Measurements from ENCODE around the gene PCDH12.

PCDH12 gene

DNA sequence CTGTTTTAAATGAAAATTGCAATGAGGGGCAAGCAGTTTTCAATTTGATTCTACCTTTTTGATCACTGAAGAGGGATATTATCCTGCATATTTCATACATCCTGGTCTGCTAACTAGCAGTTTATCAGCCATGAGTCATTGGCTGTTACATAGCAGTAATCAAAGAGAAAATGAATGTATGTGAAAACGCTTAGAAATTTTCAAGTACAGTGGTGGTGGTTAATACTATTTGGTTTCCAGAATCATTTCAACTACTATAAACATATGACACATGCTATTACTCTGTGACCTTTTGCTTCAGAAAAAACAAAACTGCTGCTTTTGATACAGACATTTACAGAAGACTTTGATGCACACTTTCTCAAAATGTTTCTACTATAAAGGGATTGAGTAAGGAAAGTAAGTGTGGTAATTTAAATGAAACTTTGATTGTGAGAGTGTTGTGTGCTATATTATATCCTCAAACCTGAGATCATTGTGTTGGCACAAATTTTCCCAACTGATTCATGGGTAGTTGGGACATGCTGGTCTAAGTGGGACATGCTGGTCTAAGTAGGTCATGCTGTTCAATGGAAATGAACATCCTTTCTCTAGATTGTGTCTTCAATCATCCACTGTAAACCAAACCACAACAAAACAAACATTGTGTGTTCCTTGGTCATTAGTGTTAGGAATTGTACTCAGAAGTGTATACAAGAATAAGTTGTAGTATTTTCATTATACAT, 16.0 kb upstream of the PCDH12 start:
- peaks cover 19% of the 10 kb centered on the region for H3K4me1 ChIP-seq (ENCODE audit: control insufficient read depth, low read length)
- H4K20me1 ChIP-seq (ENCODE audit: control insufficient read depth, insufficient read depth, low read depth, low read length): no peaks in the 10 kb centered on the region
- H3K27ac ChIP-seq (ENCODE audit: low read depth, low read length): no peak overlapping the region
- peaks cover 15% of the 10 kb centered on the region for H3F3A ChIP-seq (ENCODE audit: control insufficient read depth, insufficient read depth)
- no peaks in the 10 kb centered on the region for H3K27me3 ChIP-seq (ENCODE audit: control insufficient read depth, low read length)
- peaks cover 74% of the 10 kb centered on the region for H3K36me3 ChIP-seq (ENCODE audit: control insufficient read depth, low read length)
- H3K9me3 ChIP-seq (ENCODE audit: control insufficient read depth, insufficient read depth, low read length): no peaks in the 10 kb centered on the region
- no peak overlapping the region for H3K4me2 ChIP-seq (ENCODE audit: low read length)
- H3K79me2 ChIP-seq (ENCODE audit: control insufficient read depth, low read length): peaks cover 35% of the 10 kb centered on the region
- TF ChIP-seq EZH2phosphoT487 (IDR thresholded peaks at IDR 0.05; ENCODE audit: borderline replicate concordance, low read length) (no peak), CTCF (IDR thresholded peaks at IDR 0.05; ENCODE audit: low read depth, low read length, poor library complexity, severe bottlenecking) (no peak)
- no peak overlapping the region for H3K4me3 ChIP-seq (ENCODE audit: low read length)
- no peaks in the 10 kb centered on the region for H3K9me2 ChIP-seq (replicated peaks; ENCODE audit: control insufficient read depth, low read length)

- H3K4me3 ChIP-seq (ENCODE audit: low read length): peak overlapping the region; percentile 94
- peak overlapping the region; percentile 91 for H3K4me2 ChIP-seq (ENCODE audit: low read length)
- H3K9me3 ChIP-seq (ENCODE audit: control insufficient read depth, insufficient read depth, low read length): no peaks in the 10 kb centered on the region
- peaks cover 36% of the 10 kb centered on the region for H3K79me2 ChIP-seq (ENCODE audit: control insufficient read depth, low read length)
- no peaks in the 10 kb centered on the region for H3K27me3 ChIP-seq (ENCODE audit: control insufficient read depth, low read length)
- TF ChIP-seq EZH2phosphoT487 (IDR thresholded peaks at IDR 0.05; ENCODE audit: borderline replicate concordance, low read length) (no peak), CTCF (IDR thresholded peaks at IDR 0.05; ENCODE audit: low read depth, low read length, poor library complexity, severe bottlenecking) (no peak)
- peak overlapping the region; percentile 92 for H3K27ac ChIP-seq (ENCODE audit: low read depth, low read length)
- peaks cover 42% of the 10 kb centered on the region for H3K36me3 ChIP-seq (ENCODE audit: control insufficient read depth, low read length)
- no peaks in the 10 kb centered on the region for H3K9me2 ChIP-seq (replicated peaks; ENCODE audit: control insufficient read depth, low read length)
- peaks cover 30% of the 10 kb centered on the region for H3F3A ChIP-seq (ENCODE audit: control insufficient read depth, insufficient read depth)
- no peaks in the 10 kb centered on the region for H4K20me1 ChIP-seq (ENCODE audit: control insufficient read depth, insufficient read depth, low read depth, low read length)
- H3K4me1 ChIP-seq (ENCODE audit: control insufficient read depth, low read length): peaks cover 42% of the 10 kb centered on the region
These were observed 12.1 kb upstream of the PCDH12 start for GRCh38 chr5:141969783-141970771.

DNA sequence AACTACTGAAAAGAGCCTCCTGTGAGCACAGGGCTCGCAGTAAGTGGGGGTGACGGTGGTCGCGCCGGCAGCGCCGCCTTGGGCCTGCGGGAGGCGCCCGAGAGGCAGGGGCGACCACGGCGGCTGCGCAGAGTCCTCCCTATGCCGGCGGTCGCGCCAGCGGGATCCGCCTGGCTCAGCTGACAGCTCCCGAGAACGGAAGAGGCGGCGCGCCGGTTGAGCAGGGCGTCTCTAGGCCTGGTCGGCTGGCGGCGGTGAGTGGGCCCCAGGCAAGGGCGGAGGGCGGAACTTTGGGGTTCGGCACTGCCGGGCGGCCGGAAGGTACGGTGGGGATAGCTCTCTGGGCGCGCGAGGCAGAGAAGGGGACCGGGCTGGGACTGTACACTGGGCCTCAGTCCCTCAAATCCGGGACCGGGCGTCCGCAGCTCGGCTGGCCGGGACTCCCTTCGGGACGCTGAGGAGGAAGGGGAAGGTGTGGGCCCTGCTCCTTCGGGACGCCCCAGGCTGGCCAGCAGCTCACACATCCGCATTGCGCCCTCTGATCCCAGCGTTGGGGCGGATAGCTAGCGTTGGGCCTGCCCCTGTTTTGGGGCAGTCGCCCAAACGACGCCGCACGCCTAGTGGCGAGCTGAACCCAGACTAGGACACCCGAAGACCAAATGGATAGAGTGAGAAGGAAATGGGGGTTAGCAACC, 11.1 kb upstream of the PCDH12 start, which contains the start of gene RNF14:
Gene RNF14 (plus strand): TSS at position 192 of the 695 bp plus-strand sequence. CDS start 4,484 bp downstream, outside the sequence.
- Histone ChIP-seq H3K79me2 (ENCODE audit: control insufficient read depth, low read length) (peaks cover 34% of the 10 kb centered on the region), H3K36me3 (ENCODE audit: control insufficient read depth, low read length) (peaks cover 32% of the 10 kb centered on the region), H3K9me2 (replicated peaks; ENCODE audit: control insufficient read depth, low read length) (no peaks in the 10 kb centered on the region), H3K4me2 (ENCODE audit: low read length) (peak within 1 kb of the TSS; percentile 91), H3K9me3 (ENCODE audit: control insufficient read depth, insufficient read depth, low read length) (no peaks in the 10 kb centered on the region), H3F3A (ENCODE audit: control insufficient read depth, insufficient read depth) (peaks cover 30% of the 10 kb centered on the region), H3K4me3 (ENCODE audit: low read length) (peak within 1 kb of the TSS; percentile 94), H3K27me3 (ENCODE audit: control insufficient read depth, low read length) (no peaks in the 10 kb centered on the region), H3K4me1 (ENCODE audit: control insufficient read depth, low read length) (peaks cover 42% of the 10 kb centered on the region), H3K27ac (ENCODE audit: low read depth, low read length) (peak within 1 kb of the TSS; percentile 92), H4K20me1 (ENCODE audit: control insufficient read depth, insufficient read depth, low read depth, low read length) (no peaks in the 10 kb centered on the region)
- TF ChIP-seq CTCF (IDR thresholded peaks at IDR 0.05; ENCODE audit: low read depth, low read length, poor library complexity, severe bottlenecking) (peak; percentile 85), EZH2phosphoT487 (IDR thresholded peaks at IDR 0.05; ENCODE audit: borderline replicate concordance, low read length) (no peak)
